ENCODE measurements around the gene GALNTL6.

Gene GALNTL6

DNA sequence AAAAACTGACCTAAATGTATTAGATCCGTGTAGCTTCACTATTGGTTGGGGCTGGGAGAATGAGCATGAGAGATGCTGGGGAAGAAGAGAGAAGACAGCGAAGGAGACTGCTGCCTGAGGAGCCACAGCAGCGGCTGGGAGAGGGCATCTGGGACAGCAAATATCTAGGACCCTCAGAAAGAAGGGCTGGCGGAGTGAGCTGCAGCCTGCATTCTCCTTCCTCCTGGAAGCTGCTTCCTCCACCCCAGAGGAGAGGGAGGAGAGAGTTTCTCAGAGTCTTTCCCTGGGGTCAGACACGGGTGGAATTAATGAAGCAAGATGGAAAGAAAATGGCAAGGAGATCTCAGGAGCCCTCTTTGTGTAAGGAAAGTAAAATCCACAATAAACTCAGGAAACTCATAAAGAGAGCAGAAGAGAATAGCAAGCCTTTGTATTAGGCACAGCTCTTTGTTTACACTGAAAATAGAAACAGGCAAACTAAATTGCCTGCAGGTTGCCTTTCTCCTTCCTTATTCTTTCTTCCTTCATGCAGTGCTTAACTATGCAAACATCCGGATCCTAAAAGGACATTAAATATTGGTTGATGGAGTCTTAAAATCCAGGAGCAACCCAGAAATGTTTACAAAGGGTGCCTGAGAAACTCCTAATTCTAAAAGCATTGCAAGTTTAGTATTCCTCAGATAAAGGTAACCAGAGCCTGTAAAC, 1225.1 kb downstream of the GALNTL6 start:
- in situ Hi-C loops (cut with MboI; ENCODE audit: low sequenced_read_pairs), result loop anchor here (25.0 kb wide), 1 partner anchor 124 kb away; the partner anchor contains the start of gene GALNT7

DNA sequence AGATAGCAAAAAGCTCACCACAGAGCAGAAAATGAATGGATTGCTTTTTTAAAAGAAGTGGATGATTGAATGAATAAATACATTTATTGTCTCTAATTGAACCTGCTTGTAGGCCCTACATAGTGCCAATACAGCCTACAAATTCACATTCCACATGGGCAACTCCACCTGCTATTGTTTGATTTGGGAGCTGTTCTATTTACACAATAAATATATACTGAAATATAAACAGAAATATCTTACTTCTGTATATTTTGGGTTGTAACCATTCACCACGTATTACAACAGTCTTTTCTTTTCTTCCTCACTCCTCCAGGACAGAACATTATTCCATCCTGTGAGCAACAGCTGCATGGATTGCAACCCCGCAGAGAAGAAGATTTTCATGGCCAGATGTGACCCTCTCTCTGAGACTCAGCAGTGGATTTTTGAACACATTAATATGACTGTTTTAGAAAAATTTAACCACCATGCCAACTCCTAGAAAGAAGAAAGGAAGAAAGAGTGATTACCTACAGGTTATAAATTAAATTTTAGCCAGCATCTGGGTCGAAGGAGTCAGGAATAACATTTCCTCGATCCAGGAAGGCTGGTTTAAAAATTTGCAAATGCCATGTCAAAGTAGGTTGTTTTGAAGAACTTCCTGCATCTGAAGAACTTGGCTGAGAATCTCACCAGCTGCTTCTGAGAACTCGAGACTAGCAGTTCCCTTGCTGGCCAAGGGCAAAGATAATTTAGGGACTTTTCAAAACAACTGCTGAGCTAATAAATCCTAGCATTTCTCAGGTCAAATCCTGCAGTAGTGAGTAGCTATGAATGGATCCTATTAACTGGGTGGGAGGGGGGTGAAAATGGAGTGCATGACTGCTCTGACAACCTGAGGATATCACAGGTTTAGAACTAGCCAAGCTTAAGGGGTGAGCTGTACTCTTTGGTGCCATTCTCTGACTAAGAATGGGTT, 1226.7 kb downstream of the GALNTL6 start:
- in situ Hi-C loops (cut with MboI; ENCODE audit: low sequenced_read_pairs), result loop anchor here (25.0 kb wide), 1 partner anchor 122 kb away; the partner anchor contains the start of gene GALNT7

DNA sequence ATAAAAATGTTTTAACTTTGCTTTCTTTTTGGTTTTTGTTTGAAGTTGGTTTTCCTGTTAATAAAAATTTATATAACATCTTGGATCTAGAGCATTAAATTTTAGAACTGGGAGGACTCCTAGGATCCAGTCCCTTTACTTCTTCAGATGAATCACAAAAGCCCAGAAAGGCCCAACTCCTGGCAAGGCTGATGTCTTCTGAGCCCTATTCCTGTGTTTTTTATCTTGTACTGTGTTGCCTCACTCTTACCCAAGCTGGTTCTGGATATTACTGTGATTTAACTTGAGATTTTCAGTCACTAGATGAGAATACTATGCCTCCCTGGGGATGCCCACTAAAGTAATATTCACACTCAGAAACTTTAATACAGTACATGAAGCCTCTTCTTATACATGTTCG, 1228.3 kb downstream of the GALNTL6 start:
- in situ Hi-C loops (cut with MboI; ENCODE audit: low sequenced_read_pairs), result loop anchor here (25.0 kb wide), 1 partner anchor 121 kb away; the partner anchor contains the start of gene GALNT7

DNA sequence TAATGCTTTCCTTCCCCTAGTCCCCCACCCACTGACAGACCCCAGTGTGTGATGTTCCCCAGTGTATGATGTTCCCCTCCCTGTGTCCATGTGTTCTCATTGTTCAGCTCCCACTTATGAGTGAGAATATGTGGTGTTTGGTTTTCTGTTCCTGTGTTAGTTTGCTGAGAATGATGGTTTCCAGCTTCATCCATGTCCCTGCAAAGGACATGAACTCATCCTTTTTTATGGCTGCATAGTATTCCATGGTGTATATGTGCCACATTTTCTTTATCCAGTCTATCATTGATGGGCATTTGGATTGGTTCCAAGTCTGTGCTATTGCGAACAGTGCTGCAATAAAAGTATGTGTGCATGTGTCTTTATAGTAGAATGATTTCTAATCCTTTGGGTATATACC, 1228.9 kb downstream of the GALNTL6 start:
- in situ Hi-C loops (cut with MboI; ENCODE audit: low sequenced_read_pairs), result loop anchor here (25.0 kb wide), 1 partner anchor 120 kb away; the partner anchor contains the start of gene GALNT7

DNA sequence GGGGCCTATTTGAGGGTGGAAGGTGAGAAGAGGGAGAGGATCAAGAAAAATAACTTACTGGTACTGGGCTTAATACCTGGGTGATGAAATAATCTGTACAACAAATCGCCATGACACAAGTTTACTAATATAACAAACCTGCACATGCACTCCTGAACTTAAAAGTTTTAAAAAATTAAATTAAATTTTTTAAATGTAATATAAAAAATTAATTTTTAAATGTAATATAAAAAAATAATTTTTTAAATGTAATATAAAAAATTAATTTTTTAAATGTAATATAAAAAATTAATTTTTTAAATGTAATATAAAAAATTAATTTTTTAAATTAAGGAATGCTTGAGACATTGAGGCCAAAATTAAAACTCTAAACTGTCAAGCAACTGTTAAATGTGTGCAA, 1231.1 kb downstream of the GALNTL6 start:
- in situ Hi-C loops (cut with MboI; ENCODE audit: low sequenced_read_pairs), result loop anchor here (25.0 kb wide), 1 partner anchor 118 kb away; the partner anchor contains the start of gene GALNT7

DNA sequence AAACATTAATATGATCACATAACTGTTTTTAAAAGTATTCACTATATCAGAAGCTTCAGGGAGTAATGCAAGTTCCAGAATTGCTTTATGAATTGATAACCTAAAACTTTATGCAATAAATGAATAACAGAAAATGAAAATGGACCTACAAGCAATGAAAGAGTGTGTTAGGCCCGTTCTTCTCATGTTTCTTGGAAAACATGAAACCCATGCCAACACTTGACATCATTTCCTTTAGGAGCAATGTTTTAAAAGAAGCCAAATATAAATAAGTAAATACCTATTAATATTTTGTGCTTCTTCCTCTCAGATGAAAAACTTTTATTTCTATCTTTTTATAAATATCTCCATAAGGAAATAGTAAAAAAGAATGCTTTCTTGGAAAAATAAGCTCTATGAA, 1232.4 kb downstream of the GALNTL6 start:
- in situ Hi-C loops (cut with MboI; ENCODE audit: low sequenced_read_pairs), result loop anchor here (25.0 kb wide), 1 partner anchor 117 kb away; the partner anchor contains the start of gene GALNT7

DNA sequence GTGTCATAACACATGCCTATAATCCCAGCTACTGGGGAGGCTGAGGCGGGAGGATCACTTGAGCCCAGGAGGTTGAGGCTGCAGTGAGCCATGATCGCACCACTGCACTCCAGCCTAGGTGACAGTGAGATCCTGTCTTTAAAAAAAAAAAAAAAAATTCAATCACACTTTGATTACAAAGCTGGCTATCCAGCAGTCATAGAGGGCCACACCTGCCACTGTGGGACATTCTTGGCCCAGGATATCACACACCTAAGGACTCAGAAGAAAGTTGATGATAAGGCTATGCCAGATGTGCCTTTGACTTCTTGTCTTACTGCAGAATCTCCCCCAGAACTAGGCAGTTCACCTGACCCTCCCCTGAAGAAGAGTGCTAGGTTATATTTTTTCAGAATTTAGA, 1232.9 kb downstream of the GALNTL6 start:
- in situ Hi-C loops (cut with MboI; ENCODE audit: low sequenced_read_pairs), result loop anchor here (25.0 kb wide), 1 partner anchor 116 kb away; the partner anchor contains the start of gene GALNT7

DNA sequence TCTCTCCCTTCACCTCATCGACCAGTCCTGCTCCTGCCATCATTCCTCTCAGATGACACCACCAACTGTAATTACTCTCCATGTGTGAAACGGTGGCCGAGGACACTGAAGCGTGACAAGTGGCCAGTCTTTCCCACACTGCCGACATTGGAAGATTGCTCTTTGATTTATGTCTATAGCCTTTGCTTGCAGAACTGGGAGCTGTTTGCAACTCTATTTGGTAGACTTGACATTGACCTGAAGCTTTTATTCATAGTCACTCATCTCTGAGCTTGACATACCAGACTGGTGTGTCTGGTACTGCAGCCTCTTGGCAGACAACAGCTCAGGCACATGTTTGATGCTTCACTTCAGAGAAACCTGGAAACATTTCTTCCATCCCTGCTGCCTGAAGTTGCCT, 1233.6 kb downstream of the GALNTL6 start:
- in situ Hi-C loops (cut with MboI; ENCODE audit: low sequenced_read_pairs), result loop anchor here (25.0 kb wide), 1 partner anchor 115 kb away; the partner anchor contains the start of gene GALNT7

DNA sequence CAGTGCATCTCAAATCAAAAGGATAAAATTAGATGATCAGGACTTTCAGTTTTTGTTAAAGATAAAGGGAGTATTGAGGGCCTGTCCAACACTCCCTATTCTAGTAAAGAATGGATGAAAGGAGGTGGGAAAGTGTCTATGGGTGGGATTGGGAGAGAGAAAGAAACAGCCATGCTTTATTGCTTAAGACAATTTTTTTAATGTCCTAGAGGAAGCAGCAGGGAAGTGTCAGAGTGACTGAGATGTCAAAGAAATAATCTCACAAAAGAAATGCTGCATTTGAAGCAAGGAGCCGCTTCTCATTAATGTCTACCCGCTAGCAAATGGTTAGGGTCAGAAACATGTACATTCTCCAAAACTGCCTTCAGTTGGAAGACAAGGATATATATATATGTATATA, 1238.0 kb downstream of the GALNTL6 start:
- in situ Hi-C loops (cut with MboI; ENCODE audit: low sequenced_read_pairs), result no loop called here

DNA sequence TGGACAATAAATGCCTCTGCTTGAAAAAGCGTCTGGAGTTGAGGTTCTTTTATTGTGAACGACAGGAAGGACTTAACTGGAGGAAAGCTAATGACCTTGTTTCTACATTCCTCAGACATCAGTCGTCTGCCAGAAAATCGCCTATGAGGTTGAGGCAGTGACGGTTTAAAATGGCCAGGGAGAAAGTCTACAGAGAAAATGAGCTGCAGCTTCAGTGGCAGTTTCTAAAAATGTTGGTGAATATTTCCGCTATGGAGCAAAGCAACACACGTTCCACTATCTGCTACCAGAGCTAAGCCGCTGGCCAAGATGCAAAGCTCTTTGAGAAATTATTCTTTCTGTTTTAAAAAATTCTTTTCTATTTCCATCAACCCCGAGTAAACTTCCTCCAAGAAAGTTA, 1238.5 kb downstream of the GALNTL6 start:
- in situ Hi-C loops (cut with MboI; ENCODE audit: low sequenced_read_pairs), result no loop called here

DNA sequence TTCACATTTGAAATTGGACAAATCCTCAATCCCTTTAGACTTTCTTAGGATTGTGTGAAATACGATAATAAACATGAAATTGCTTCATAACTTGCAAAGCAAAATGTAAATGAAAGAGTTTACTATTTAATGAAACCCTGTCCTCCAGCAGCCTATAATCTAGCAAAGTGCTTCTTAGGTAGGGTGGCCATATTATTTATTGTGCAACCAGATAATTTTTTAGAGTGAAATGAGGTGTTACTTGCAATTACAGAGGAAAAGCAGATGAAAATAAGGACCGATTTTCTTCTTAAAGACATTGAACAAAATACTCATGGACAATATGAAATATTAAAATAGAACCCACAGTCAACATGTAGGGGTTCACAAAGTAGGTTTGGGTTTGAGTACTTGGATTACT, 1239.2 kb downstream of the GALNTL6 start:
- in situ Hi-C loops (cut with MboI; ENCODE audit: low sequenced_read_pairs), result no loop called here

DNA sequence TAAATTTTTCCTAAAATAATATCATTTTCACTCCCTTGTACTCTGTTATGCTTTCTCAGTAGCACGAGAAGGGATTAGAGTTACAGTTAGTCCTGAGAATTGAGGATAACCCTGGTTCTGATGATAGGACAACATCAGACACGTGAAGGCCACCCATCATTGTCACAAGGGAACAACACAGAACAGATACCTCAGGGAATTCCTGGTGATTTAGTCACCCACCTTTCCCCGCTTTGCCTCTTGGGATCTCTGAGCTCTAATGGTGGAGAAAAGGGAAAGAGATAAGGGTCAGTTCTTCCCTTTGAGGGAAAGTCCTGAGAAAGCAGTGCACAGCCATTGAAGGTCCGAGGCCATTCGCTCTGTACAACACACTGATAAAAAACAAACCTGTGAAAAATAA, 1243.1 kb downstream of the GALNTL6 start:
- in situ Hi-C loops (cut with MboI; ENCODE audit: low sequenced_read_pairs), result no loop called here

DNA sequence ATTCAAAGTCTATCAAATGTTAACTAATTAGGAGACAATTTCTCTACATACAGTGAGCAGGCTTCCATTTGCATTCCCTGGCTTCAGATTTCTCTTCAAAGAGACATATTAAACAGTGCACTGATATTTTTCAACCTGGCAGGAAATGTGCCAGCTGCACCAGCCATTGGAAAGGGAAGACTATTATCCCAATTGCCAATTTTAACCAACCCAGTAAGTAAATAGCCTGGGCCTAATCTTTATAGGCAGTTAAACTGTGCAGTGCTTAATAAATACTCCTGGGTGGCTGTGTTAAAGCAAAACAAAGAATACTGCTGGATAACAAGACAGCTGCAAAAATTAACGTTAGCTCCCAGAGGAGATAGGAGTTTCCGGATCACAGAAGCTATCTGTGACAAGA, 1243.5 kb downstream of the GALNTL6 start:
- in situ Hi-C loops (cut with MboI; ENCODE audit: low sequenced_read_pairs), result no loop called here

DNA sequence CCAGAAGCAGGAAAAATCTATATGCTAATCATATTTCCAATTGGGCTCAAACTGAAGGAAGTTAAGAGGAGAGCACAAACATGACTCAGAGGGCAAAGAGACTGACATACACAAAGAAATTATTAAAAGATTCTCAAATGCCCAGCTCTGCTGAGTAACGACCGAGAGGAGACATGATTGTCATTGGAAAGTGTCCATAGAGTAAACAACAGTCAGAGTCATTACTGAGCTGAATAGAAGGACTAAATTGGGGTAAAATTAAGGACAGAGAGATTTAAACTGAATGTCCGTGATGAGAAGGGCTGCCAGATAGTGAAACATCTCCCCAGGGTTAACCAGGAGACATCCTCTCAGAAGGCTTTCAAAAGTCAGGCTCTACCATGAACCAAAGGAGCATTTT, 1244.2 kb downstream of the GALNTL6 start:
- in situ Hi-C loops (cut with MboI; ENCODE audit: low sequenced_read_pairs), result no loop called here

DNA sequence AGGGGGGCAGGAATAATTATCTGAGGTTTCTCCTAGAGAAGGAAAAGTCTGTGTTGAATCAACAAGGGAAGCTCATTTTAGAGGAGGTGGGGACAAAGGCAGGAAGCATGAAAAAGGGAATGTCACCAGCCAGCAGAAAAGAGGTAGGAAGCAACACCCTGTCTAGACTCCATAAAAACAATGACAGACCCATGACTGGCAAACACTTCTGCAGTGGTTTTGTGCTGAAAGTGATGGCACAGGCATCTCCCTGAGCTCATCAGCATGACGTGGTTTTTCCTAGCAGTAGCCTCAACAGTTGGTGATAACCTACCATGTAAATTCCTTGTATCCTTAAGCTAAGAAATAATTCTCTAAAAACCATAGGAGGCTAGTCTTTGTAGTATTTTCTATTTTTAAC, 1244.7 kb downstream of the GALNTL6 start:
- in situ Hi-C loops (cut with MboI; ENCODE audit: low sequenced_read_pairs), result no loop called here

DNA sequence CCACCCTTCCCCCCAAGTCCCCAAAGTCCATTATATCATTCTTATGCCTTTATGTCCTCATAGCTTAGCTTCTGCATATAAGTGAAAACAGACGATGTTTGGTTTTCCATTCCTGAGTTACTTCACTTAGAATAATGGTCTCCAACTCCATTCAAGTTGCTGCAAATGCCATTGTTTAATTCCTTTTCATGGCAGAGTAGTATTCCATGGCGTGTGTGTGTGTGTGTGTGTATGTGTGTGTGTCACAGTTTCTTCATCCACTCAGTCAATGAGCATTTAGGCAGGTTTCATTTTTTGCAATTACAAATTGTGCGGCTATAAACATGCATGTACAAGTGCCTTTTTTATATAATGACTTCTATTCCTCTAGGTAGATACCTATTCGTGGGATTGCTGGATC, 1248.0 kb downstream of the GALNTL6 start:
- in situ Hi-C loops (cut with MboI; ENCODE audit: low sequenced_read_pairs), result no loop called here

DNA sequence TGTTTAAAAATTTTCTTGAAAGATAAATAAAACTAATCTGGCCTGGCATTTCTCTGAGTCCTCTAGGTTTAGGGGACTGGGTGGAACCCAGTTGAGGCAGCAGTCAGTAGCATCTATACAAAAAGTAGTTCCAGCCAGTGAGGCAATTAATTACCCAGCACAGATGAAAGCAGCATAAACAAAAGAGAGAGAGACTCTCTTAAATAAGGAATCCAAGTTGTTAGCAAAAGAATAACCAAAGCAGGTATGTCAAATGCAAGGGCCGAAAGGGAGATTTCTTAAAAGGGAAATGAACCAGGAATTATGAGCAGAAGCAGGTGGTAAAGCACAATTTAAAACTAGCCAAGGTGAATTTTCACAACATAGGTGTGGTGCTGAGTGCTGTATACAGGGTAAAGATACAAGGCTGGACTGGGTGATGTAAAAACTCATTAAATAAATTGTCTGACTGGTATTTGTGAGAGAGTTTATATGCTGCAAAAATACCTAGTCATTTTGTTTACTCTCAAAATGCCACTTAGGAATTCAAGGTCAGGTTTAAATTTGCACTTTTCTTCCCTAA, 1260.8 kb downstream of the GALNTL6 start:
- in situ Hi-C loops (cut with MboI; ENCODE audit: low sequenced_read_pairs), result no loop called here

DNA sequence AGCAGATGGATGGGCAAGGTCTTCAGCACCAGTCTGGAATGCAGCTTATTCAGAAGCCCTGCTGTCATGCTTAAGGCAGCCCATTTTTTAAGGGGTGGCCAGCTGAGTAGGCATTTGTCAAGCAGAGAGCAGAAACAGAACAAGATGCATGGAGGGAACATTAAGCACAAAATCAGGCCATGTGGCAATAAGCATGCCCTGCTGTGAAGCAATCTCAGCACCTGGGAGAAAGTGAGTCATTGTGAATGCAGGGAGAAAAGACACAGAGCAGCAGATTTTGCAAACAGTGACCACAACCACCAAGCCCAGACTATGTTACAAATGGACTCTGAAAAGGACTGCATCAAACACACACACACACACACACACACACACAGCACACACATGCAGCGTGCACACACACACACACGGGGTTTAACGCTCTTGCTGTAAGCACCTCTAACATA, 1261.3 kb downstream of the GALNTL6 start:
- in situ Hi-C loops (cut with MboI; ENCODE audit: low sequenced_read_pairs), result no loop called here

DNA sequence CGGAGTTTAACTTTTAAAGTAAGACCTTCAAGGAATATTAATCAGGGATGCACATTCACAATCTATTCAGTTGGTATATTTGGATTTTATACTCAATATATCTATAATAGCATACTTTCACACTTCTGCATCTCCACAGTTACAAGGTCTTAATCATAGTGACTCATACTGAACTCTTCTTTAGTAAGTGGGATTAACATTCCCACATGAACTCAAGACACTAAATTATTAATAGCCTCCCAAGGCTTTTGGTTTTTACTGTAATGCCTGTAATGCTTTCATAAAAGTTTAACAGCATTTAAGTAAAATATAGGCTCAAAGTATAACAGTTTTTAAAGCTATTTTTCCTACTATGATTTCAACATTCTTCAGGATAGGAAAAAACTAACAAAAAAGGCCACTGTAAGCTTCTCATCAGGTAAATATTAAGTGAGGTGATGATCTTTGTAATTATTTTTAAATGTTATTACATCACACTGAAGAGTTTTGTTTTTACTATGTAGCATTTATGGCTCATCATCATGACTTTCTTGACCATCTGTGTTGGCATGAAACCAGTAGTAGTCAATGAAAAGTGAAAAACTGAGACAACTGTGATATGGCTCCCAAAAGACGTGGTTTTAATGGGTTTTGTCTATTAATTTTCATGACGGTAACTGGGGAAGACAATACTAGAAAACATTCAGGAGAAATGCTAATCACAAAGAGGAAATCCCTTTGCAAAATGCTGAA, 1263.9 kb downstream of the GALNTL6 start:
- in situ Hi-C loops (cut with MboI; ENCODE audit: low sequenced_read_pairs), result no loop called here

DNA sequence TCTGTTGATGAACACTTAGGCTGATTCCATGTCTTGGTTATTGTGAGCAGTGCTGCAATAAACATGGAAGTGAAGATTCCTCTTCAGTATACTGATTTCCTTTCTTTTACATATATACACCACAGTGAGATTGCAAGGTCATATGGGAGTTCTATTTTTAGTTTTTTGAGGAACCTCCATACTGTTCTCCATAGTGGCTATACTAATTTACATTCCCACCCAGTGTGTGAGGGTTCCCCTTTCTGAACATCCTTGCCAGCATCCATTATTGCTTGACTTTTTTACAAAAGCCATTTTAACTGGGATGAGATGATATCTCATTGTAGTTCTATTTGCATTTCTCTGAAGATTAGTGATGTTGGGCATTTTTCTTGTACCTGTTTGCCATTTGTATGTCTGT, 1274.9 kb downstream of the GALNTL6 start:
- in situ Hi-C loops (cut with MboI; ENCODE audit: low sequenced_read_pairs), result no loop called here

Measured in HL-60/S4 treated with retinoic acid at 250 ng/mL for 4 days and 3 days (cell line).